Activated CD4-positive, alpha-beta T cell treated with anti-CD3 and anti-CD28 coated beads for 36 hours (primary cell): Measurements from ENCODE around the gene LRRC57. TPM values are rescaled to one million over a fixed set of nuclear protein-coding genes. Genes with fewer than 3 reads are reported as not detected.
A peak's percentile ranks its signal among the peaks of the same experiment; 100 is the strongest.

Experiments
- ATAC-seq: fragments of 200-7000 bp; cut with Tn5 transposase; one replicate; pipeline ENCODE4 v1.10.0; 2021; ENCODE audit warnings: mild to moderate bottlenecking, moderate library complexity
- CTCF ChIA-PET: fragments of 350-600 bp; sonication (Branson Sonifier 250); formaldehyde crosslinking; loops from one replicate; lab custom pipeline; 2021; ENCODE audit warnings: antibody characterized with exemption; lab: Charles Lee
- POLR2A ChIA-PET: fragments of 350-600 bp; sonication (Branson Sonifier 250); formaldehyde crosslinking; loops from one replicate; lab custom pipeline; 2021; ENCODE audit warnings: antibody characterized with exemption, inconsistent platforms; lab: Charles Lee
- DNase-seq: peaks from one replicate; pipeline ENCODE4 v3.0.0-alpha.2; 2020
- H3K27ac Mint-ChIP-seq: one replicate; pipeline ENCODE4 v1.8.0; 2021; ENCODE audit warnings: mixed read lengths
- H3K27me3 Mint-ChIP-seq: one replicate; pipeline ENCODE4 v1.8.0; 2021; ENCODE audit warnings: mixed read lengths
- H3K36me3 Mint-ChIP-seq: one replicate; pipeline ENCODE4 v1.8.0; 2021; ENCODE audit warnings: low read depth, mixed read lengths
- H3K4me1 Mint-ChIP-seq: one replicate; pipeline ENCODE4 v1.8.0; 2021; ENCODE audit warnings: mixed read lengths
- H3K4me3 Mint-ChIP-seq: one replicate; pipeline ENCODE4 v1.8.0; 2021; ENCODE audit warnings: mild to moderate bottlenecking, moderate library complexity, mixed read lengths
- H3K9me3 Mint-ChIP-seq: one replicate; pipeline ENCODE4 v1.8.0; 2021; ENCODE audit warnings: low read depth, mixed read lengths
- intact Hi-C, 2 experiments: fragments of 100-400 bp; cut with DNase I in 1 of 2; cut with micrococcal nuclease in 1 of 2; formaldehyde crosslinking; loops; one replicate each; pipeline versions ENCODE4 v1.14.2 to v1.15.1; 2022 to 2024; cut with DNase I, micrococcal nuclease
- total RNA-seq, 2 experiments: library from RNA; stranded (reverse); gene quantifications; one replicate each; pipeline ENCODE4 v1.2.3, GENCODE V29; 2021

LRRC57 gene
- total RNA-seq = 10 to 100 TPM; 14.8 to 15.2 TPM

DNA sequence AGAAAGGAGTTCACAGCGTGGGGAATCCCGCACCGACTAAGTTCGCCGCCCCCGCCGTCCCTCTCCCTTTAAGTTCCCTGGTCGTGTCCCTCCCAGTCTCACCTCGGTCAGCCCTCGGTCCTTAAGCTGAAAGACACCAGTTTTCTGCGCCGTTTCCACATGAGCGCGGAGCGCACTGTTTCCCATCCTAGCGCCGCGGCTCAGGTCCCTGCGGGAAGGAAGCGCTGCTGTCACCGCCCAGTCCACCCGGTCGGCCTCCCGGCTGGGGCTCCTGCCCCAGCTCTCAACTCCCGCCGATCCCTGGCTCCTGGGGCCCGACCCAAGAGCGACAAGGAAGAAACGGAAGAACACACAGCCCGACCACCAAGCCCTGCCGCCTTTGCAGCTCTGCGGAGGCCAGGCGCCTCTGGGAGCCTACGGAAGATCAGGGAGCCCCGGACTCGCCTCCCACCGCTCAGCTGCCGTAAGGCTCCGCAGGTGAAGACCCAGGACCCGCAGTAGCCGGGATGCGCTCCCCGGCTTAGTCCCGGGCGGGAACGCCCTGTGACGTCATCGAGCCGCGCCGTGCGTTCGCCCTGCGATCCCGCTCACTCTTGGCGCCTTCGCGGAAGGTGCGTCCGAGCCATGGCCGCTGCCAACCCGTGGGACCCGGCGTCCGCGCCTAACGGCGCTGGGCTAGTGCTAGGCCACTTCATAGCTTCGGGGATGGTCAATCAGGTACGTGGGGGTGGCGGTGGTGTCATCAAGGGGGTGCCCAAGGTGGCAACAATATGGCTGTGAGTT lies at the start of gene LRRC57, which contains the start of gene HAUS2:
Gene LRRC57 (minus strand): TSS at position 545 of the 783 bp plus-strand sequence. CDS start 359 bp downstream, at position 186.
Gene HAUS2 (plus strand): TSS at position 590 of the 783 bp plus-strand sequence. CDS start 35 bp downstream, at position 625.
- Mint-ChIP-seq H3K4me3 (peak within 1 kb of the TSS; percentile 96), H3K27ac (peak within 1 kb of the TSS; percentile 96), H3K9me3 (no peaks in the 10 kb centered on the region), H3K27me3 (no peaks in the 10 kb centered on the region), H3K4me1 (peaks cover 51% of the 10 kb centered on the region), H3K36me3 (peaks cover 23% of the 10 kb centered on the region)
- CTCF ChIA-PET = interaction anchor here (1.0 to 1.7 kb wide), 4 partner anchors 9 to 269 kb away, joined by 3 to 6 read pairs (median 4); partner anchors contain the start of gene ZNF106
- intact Hi-C loops = loop anchor here (1.0 to 10.0 kb wide), 8 partner anchors 27 to 376 kb away; partner anchors contain the start of genes STARD9 (in 2 of the 2), ZNF106 (in 2 of the 2), GANC (in 1 of the 2) and SNAP23 (in 1 of the 2)
- POLR2A ChIA-PET = no interaction called here
- DNase-seq = peak; percentile 93
- ATAC-seq = peak; percentile 89

DNA sequence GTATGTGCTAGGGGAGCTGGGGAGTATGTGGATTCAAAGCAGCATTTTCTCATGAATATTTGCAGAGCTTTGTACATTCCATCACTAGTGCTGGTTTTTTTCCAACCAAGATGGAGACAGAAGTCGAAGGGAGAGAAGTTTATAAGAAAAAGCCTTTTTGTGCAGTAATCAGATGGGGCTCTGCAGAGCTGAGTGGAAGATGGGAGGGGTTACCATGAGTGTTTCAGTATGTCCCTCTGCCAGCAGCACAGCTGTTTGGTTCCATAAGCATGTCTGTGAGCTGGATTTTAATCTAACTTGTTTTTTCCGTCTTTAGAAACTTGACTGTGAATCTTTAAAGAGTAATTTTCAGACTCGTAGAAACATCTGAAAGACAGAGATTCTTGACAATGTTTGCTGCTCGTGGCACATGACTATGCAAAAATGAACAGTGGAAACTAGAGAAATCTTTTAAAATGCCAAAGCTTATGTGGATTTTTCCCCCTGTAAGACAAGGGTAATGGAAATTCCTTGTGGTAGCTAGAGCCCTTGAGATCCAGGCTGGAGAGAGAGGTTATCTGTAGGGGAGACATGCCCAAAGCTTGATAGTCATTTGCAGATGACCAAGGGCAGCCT lies 47.1 kb upstream of the LRRC57 start:
- no peak overlapping the region for H3K4me3 Mint-ChIP-seq
- no peaks in the 10 kb centered on the region for H3K9me3 Mint-ChIP-seq
- H3K27me3 Mint-ChIP-seq = no peaks in the 10 kb centered on the region
- no peak for ATAC-seq
- POLR2A ChIA-PET = interaction anchor here (1.1 kb wide), 1 partner anchor 10 kb away, joined by 3 read pairs; no protein-coding TSS in a partner anchor
- CTCF ChIA-PET = interaction anchor here (1.4 kb wide), 1 partner anchor 9 kb away, joined by 3 read pairs; no protein-coding TSS in a partner anchor
- H3K36me3 Mint-ChIP-seq = no peaks in the 10 kb centered on the region
- no peaks in the 10 kb centered on the region for H3K4me1 Mint-ChIP-seq
- intact Hi-C loops = no loop called here
- DNase-seq = no peak
- no peak overlapping the region for H3K27ac Mint-ChIP-seq

DNA sequence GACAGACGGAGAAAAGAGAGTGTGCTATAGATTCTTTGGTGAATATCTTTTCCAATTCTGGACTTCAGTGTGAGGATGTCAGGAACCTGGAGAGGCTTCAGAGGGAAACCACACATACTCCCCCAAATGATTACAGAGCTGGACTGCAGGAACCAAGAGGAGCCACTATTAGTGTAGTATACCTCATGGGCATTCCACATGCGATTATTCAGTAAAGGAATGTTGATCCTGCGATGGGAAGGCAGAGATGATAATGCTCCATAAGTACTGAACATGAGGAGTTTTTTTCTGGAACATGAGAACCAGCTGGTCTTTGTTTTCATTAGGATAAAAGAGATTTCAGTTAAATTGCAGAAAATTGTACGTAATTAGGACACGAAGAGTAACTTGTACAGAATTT lies 45.5 kb upstream of the LRRC57 start:
- DNase-seq (no peak), ATAC-seq (no peak)
- intact Hi-C loops = no loop called here
- Mint-ChIP-seq H3K4me3 (no peak overlapping the region), H3K27me3 (no peaks in the 10 kb centered on the region), H3K4me1 (no peaks in the 10 kb centered on the region), H3K9me3 (no peaks in the 10 kb centered on the region), H3K36me3 (no peaks in the 10 kb centered on the region), H3K27ac (no peak overlapping the region)
- ChIA-PET CTCF (interaction anchor here (0.6 to 1.4 kb wide), 2 partner anchors 10 to 139 kb away, joined by 3 read pairs; no protein-coding TSS in a partner anchor), POLR2A (no interaction called here)

DNA sequence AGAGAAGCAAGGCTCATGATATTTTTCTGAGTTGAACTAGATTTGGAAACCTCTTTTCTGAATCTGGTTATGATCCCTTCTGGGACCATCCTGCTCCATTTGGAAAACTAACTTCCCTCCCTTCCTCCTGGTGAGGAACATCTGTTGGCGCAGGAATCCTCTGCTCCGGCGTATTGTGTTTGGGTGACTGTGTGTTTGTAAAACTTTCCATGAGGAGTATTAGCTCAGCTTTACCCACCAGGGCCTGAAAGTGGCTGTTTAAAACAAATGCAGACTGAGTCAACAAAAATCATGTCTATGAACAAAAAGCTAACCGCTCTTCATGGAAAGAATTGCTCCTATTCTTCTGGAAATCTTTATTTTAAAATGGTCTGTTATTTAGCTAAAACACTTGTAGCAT lies 44.5 kb upstream of the LRRC57 start:
- CTCF ChIA-PET = interaction anchor here (0.6 to 1.2 kb wide), 2 partner anchors 8 to 428 kb away, joined by 3 read pairs; no protein-coding TSS in a partner anchor
- H3K36me3 Mint-ChIP-seq = no peaks in the 10 kb centered on the region
- no peaks in the 10 kb centered on the region for H3K27me3 Mint-ChIP-seq
- intact Hi-C loops = no loop called here
- ATAC-seq = no peak
- POLR2A ChIA-PET = interaction anchor here (0.6 kb wide), 1 partner anchor 43 kb away, joined by 3 read pairs; no protein-coding TSS in a partner anchor
- no peaks in the 10 kb centered on the region for H3K4me1 Mint-ChIP-seq
- no peak overlapping the region for H3K4me3 Mint-ChIP-seq
- DNase-seq = no peak
- no peaks in the 10 kb centered on the region for H3K9me3 Mint-ChIP-seq
- no peak overlapping the region for H3K27ac Mint-ChIP-seq

DNA sequence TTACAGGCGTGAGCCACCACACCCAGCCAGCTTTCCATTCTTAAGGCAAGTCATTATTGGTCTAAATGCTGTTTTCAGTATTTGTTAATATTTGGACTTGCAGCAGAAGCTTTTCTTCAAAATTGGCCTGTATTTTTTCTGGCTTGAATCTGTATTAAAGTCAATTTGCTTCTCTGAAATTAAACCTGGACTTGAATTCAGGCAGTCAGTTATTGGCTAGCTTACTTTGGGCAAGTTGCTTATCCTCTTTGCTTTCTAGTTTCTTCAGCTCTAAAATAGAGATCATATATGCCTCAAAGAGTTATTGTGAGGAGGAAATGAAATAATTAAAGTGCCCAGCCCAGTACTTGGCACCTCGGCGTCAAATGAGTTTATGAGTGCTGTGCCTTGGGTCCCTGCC lies 44.1 kb upstream of the LRRC57 start:
- ATAC-seq (no peak), DNase-seq (no peak)
- ChIA-PET CTCF (interaction anchor here (0.6 to 1.2 kb wide), 2 partner anchors 8 to 458 kb away, joined by 3 read pairs; no protein-coding TSS in a partner anchor), POLR2A (no interaction called here)
- no peak overlapping the region for H3K27ac Mint-ChIP-seq
- no peaks in the 10 kb centered on the region for H3K9me3 Mint-ChIP-seq
- H3K4me1 Mint-ChIP-seq = no peaks in the 10 kb centered on the region
- H3K27me3 Mint-ChIP-seq = no peaks in the 10 kb centered on the region
- peaks cover 2% of the 10 kb centered on the region for H3K36me3 Mint-ChIP-seq
- H3K4me3 Mint-ChIP-seq = no peak overlapping the region
- intact Hi-C loops = no loop called here

DNA sequence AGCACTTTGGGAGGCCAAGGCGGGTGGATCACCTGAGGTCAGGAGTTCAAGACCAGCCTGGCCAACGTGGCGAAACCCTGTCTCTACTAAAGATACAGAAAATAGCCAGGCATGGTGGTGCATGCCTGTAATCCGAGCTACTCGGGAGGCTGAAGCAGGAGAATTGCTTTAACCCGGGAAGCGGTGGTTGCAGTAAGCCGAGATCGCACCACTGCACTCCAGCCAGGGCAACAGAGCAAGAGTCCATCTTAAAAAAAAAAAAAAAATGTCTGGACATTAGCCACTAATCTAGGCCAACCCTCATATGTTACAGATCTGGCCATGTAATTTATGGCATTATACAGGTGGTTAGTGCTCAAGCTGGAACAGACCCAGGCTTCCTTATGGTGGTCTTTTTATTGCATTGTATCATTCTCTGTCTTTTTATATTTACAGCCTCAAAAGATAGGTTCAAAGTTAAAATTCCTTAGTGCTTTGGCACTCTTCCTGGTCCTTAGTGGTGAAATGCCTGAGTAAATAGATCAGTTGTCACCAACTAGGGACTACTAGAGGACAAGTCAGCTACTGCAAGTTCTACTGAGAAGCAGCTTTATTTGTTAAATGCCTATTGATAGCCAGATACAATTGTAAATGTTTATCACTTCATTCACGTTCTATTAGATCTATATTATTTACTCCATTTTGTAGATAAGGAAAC lies 42.8 kb upstream of the LRRC57 start:
- H3K27me3 Mint-ChIP-seq = no peaks in the 10 kb centered on the region
- CTCF ChIA-PET = interaction anchor here (0.6 to 1.5 kb wide), 3 partner anchors 17 to 23 kb away, joined by 3 to 6 read pairs (median 4); no protein-coding TSS in a partner anchor
- H3K4me3 Mint-ChIP-seq = no peak overlapping the region
- intact Hi-C loops = no loop called here
- peaks cover 2% of the 10 kb centered on the region for H3K36me3 Mint-ChIP-seq
- POLR2A ChIA-PET = no interaction called here
- no peak for ATAC-seq
- no peaks in the 10 kb centered on the region for H3K4me1 Mint-ChIP-seq
- DNase-seq = no peak
- H3K9me3 Mint-ChIP-seq = no peaks in the 10 kb centered on the region
- no peak overlapping the region for H3K27ac Mint-ChIP-seq

DNA sequence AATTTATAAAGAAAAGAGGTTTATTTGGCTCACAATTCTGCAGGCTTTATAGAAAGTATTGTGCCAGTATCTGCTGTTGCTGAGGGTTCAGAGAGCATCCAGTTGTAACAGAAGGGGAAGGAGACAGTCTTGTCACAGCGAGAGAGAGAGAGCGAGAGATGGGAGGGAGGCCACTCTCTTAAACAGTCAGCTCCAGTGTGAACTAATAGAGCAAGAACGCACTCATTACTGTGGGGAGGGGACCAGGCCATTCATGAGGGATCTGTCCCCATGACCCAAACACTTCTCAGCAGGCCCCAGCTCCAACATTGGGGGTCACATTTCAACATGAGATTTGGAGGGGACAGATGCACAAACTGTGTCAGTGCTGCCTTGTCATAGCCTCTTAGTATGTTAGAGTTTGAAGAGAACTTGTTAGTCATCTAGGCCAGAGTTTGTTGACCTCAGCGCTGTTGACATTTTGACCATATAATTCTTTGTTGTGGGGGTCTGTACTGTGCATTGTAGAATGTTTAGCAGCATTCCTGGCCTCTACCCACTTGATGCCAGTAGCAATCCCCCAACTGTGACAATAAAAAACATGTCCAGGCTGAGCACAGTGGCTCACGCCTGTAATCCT lies 42.1 kb upstream of the LRRC57 start:
- Mint-ChIP-seq H3K4me1 (no peaks in the 10 kb centered on the region), H3K27ac (no peak overlapping the region), H3K27me3 (no peaks in the 10 kb centered on the region), H3K4me3 (no peak overlapping the region), H3K36me3 (peaks cover 2% of the 10 kb centered on the region), H3K9me3 (no peaks in the 10 kb centered on the region)
- ChIA-PET CTCF (interaction anchor here (0.7 to 1.5 kb wide), 2 partner anchors 17 to 21 kb away, joined by 3 to 6 read pairs; no protein-coding TSS in a partner anchor), POLR2A (no interaction called here)
- ATAC-seq = no peak
- intact Hi-C loops = no loop called here
- no peak for DNase-seq

DNA sequence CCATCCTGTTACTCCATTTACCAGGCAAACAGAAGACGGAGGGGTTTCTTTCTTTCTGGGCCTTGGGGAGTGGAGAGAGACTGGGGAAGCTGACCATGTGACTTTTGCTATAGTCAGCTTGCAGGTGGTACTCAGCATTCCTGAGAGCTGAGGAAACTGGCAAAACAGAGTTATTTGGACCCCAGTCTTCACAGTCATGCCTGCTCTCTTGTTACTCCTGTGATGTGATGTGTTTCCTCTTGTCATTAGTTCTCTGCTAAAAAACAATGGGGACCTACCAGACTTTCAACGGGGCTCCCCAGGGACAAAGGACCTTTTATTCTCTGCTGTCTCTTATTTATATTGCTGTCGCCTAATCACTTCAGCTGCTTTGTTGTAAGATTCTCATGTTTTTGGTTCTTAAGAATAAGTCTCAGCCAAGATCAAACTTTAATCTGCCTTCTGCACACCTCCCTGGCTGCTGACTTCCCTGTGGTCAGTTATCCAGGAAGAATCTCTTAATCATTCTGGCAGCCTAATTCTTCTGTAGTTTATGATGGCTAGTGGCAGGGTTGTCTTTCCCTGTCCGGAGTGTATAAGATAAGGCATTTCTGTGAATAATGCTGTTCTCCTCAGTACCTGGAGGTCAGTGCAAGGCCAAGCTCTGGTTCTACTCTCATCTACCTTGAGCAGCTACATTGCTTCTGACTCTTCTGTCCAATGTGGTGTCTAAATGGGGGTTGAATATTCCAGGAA lies 35.6 kb upstream of the LRRC57 start:
- Mint-ChIP-seq H3K27me3 (peaks cover 7% of the 10 kb centered on the region), H3K9me3 (no peaks in the 10 kb centered on the region), H3K4me3 (no peak overlapping the region), H3K36me3 (peaks cover 2% of the 10 kb centered on the region), H3K4me1 (peaks cover 18% of the 10 kb centered on the region), H3K27ac (no peak overlapping the region)
- ChIA-PET POLR2A (interaction anchor here (0.6 kb wide), 2 partner anchors 24 to 41 kb away, joined by 4 to 5 read pairs; no protein-coding TSS in a partner anchor), CTCF (interaction anchor here (1.2 kb wide), 1 partner anchor 9 kb away, joined by 3 read pairs; no protein-coding TSS in a partner anchor)
- DNase-seq = no peak
- ATAC-seq = no peak
- intact Hi-C loops = no loop called here

DNA sequence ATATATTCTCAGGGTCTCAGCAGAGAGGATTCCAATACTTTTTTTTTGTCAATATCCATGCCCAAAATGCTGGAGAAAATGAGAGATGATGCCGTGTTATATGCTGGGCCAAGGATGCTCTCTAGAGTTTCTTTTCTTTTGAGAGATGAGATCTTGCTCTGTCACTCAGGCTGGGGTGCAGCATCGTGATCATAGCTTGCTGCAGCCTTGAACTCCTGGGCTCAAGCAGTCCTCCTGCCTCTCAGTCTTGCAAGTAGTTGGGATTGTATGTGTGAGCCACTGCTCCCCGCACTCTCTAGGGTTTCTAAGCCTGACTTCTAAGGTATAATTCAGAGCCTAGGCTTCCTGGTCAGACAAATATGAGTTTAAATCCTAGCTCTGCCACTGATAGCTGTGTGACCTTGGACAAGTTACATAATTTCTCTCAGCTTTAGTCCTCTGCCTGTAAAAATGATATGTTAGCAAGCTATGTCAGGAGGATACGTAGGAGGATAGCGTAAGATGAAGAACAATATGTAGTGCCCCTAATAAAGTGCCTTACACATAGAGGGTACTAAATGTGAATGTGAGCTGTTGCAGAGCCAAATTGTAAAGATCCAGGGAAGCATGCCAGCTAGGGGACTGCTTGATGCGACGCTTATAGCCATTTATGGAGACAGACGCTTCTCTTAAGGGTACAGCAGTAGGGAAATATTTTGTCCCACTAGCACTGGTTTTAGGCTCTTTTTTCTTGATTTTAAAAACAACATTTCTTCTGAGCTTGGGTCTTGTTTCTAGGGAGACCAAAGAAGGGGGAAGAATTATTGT lies 34.2 kb upstream of the LRRC57 start:
- ChIA-PET POLR2A (interaction anchor here (0.6 kb wide), 1 partner anchor 90 kb away, joined by 4 read pairs; no protein-coding TSS in a partner anchor), CTCF (interaction anchor here (0.6 to 1.9 kb wide), 2 partner anchors 24 to 321 kb away, joined by 4 to 5 read pairs; no protein-coding TSS in a partner anchor)
- intact Hi-C loops = no loop called here
- H3K27ac Mint-ChIP-seq = no peak overlapping the region
- ATAC-seq (no peak), DNase-seq (no peak)
- H3K9me3 Mint-ChIP-seq = no peaks in the 10 kb centered on the region
- peaks cover 18% of the 10 kb centered on the region for H3K4me1 Mint-ChIP-seq
- no peaks in the 10 kb centered on the region for H3K36me3 Mint-ChIP-seq
- no peak overlapping the region for H3K4me3 Mint-ChIP-seq
- peaks cover 12% of the 10 kb centered on the region for H3K27me3 Mint-ChIP-seq
